Stimulated activated CD4-positive, alpha-beta T cell treated with anti-CD3 and anti-CD28 coated beads, Interleukin-15, amount 100 ng/mL, for 1 hour (primary cell): ENCODE results near the gene ABRACL.

ENCODE experiments used
- DNase-seq, 2 donors: peaks; one replicate each; pipeline ENCODE4 v3.0.0-alpha.2; 2020; ENCODE audit warnings: low read depth in 1 of 2, low spot score in 1 of 2

ABRACL gene

DNA sequence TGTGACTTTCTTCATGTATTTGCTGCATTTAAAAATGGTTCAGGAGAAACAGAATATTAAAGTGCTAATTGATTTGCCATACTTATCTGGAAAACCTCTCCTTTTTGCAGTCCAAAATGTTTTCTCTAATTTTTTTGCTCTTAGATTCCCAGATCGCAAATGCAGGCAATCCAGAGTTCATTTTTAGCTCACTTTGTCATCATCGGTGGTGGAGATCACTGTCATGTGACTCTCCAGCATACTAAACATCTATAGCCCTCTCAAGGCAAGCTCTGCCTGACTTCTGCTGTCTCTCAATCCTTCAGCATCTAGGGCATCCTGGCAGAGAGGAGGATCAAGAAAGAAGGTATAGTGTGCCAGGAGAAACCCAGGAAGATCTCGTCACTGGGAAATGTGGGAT, 24.8 kb downstream of the ABRACL start:
- no peak for DNase-seq

DNA sequence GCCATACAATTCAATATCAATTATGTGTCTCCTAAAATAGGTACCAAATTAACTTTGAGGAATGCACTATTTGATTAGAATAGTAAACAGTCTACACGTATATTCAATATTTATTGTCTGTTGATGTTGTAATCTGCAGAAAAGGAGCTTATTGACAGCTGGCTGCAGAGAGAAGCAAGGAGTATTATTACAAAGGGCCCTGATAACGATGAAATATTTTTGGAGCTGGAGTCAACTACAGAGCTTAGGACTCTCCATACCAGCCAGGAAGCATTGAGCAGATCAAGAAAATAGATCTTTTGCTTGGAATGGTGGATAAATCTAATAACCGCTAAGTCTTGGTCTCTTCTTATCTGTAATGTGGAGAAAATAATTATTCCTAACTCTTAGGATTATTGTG, 25.5 kb downstream of the ABRACL start:
- DNase-seq, result no peak

DNA sequence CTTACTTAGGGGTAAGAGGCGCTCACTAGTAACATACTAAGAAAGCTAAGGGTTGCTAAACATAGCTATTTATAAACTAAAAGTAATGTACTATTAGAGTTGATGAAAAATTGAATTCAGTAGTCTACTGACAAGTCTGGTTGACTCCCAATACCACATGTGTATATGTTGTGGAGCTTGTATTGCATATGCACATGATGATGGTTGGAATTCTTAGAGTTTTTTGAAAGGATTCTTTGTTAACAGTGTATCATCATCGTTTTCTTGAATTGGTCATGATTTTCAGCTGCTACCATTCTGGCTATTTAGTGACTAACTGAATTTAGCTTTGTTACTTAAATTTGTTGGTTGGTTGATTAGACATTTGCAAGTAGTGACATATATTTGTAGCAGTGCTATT, 27.2 kb downstream of the ABRACL start:
- DNase-seq, result no peak

DNA sequence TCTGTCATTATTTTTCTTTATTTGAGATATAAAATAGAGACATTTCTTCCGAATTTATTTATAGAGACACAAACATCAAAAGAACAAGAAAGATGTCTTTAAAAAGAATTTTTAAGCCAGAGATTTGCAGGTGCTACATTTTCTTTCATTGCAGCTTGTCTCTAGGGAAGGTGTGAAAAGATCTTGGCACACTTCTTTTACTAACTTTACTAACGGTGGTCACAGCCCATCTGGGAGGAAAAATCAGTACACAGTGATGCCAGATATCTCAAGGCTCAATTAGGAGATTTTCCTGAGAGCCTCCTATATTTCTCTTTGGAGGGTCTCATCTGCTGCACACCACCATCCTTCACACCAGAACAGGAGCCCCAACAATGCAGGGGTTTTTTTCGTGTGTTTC, 29.5 kb downstream of the ABRACL start:
- DNase-seq, result no peak

DNA sequence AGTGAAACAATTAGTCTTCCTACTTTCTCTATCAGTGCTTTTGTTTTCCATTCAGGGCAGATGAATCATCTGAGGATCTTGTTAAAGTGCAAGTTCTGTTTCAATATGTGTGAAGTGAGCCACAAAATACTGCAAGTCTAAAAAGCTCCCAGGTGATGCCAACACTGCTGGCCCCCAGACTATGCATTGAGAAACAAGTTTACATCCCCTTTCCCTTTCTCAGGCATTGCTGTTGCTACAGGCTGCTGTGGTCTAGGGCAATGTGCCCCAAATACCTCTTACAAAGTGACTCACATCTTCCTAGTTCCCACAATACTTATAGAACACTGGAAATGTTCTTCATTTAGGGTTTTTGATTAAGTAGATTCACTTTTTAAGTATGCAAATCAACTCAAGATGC, 31.8 kb downstream of the ABRACL start:
- DNase-seq, result no peak

DNA sequence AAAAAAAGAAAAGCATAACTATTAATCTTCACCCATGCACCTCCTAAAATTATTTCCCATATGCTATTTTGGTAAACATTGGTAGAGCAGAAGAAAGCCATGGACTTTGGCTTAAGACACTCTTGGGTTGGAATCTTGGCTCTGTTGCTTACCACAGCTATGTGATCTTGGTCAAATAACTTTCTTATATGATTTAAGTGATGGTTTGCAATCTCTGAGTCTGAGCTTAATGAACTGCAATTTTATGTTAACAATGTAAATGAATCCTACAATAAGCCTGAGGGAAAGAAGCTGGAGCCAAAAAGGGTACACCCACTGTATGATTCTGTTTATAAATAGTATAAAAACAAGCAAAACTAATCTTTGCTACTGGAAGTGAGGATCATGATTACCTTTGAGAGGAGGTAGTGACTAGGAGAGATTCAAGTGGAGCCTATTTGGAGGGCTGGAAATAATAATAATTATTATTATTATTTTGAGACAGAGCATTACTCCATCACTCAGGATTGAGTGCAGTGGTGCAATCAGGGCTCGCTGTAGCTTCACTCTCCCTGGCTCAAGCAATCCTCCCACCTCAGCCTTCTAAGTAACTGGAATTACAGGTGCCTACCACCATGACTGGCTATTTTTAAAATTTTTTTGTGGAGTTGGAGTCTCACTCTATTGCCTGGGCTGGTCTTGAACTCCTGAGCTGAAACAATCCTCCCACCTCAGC, 34.5 kb downstream of the ABRACL start:
- no peak for DNase-seq

DNA sequence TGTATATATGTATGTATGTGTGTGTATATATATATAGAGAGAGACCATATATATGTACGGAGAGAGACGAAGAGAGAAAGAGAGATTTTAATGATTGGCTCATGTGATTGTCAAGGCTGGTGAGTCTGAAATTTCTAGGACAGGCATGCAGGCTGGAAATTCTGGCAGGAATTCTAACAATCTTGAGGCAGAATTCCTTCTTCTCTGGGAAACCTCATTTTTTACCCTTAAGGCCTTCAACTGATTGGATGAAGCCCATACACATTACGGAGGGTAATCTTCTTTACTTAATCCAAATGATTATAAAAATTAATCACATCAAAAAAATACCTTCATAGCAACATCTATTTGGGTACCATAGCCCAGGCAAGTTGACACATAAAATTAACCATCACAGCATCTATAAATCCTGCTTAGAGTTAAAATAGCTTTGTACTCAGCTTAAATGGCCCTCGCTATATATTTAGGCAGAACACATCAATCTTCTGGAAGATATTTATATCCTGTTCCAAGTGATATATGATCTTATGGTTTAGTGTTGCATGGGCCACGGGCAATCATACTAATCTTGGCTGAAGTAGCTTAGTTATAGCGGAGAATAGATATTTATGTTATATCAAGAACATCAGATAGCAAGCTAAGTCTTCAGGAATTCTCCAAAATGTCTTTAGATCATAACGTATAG, 36.6 kb downstream of the ABRACL start:
- DNase-seq, result no peak

DNA sequence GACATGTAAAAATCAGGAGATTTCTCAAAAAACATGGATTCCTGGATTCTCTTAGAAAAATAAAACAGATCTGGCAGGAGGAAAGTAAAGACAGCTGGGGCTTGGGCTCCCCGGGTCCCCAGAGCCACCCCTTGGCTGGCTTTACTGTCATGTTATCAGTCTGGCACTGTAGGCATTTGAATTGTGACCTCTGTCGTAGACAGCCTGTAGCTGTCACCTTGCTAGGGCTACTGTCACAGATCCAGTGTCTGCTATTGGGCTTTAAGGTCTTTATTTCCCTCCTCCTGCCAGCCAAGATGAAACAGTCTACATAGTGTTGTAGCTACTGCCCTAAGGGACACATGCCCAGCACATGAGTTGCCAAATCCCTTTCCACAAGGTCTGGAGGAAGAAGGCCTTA, 37.5 kb downstream of the ABRACL start:
- no peak for DNase-seq

DNA sequence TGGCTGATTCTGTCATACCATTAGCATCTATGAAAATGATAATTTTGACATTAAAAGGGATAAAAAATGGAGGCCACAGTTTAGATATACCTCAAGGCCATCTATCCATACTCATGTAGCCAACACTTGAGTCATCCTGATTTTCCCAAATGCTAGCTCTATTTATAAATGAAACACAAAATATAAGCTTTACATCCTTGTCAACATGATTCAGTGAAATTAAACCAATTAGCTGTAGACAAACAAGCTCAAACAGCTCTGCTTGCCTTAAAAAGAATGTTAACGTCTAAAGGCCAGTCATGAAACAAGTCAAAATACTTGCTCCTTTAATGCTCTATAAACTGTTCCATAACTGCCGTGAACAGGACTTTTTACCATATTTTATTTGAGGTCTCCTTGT, 40.3 kb downstream of the ABRACL start:
- no peak for DNase-seq

DNA sequence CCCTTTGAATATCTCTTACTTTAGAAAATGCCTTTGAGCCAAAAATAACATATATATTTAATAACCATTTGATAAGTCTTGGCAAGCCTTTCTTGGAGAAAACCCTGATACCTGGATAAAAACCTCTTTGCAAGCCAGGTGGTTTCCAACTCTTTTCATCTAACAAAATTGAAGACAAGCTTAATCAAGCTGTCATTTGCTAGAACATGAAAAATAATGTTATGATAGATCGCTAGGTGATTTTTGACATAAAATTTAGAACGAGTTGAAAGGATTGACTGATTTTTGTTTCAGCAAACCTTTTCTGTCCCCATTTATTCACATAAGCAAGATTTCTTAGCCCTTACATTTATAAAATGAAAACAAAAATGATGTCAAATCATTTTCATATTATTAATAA, 44.6 kb downstream of the ABRACL start:
- DNase-seq, result no peak

DNA sequence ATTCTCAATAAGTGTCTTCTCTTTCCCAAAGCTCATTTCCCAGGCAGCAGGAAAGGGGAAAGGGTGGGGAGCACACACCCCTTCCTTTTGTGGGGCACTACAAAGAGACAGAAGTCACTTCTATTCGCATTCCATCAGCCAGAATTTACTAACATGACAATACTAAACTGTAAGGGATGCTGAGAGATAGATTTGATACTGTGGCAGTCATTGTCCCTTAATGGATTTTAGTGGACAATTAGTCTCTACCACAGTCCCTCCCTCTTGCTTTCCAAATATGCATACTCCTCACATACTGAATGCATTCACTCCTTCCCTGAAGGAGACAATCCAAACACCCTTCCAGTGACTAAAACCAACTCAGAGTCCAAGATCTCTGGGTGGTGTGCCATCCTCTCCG, 50.5 kb downstream of the ABRACL start:
- DNase-seq, result no peak

DNA sequence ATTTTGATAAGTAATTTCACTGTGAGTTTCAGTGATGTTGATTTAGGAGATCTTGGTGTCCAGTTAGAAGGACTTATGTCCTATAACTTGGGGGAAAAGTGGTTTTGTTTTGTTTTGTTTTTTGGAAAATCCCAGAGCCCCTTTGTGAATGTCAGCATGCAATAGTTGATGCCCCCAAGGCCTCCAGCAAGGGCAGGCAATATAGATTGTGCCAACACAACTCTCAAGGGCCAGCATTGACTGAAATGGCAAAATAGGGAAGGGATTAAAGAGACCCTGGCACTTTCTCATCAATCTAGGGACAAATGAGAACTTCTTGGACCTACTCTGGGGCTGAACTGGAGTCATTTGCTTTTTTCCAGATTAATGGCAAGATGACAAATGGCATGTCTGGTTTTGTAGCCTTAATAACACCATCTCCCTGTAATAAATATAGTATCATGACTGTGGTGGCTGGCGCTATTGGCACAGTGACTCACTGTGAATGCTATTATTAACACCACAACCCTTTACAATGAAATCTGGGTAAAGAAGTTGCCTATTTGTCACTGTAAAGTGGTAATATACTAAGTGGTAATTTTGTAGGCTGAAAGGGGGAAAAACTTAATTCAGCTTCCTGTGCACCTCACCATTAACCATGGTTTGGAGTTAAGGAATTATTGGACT, 51.8 kb downstream of the ABRACL start:
- no peak for DNase-seq

DNA sequence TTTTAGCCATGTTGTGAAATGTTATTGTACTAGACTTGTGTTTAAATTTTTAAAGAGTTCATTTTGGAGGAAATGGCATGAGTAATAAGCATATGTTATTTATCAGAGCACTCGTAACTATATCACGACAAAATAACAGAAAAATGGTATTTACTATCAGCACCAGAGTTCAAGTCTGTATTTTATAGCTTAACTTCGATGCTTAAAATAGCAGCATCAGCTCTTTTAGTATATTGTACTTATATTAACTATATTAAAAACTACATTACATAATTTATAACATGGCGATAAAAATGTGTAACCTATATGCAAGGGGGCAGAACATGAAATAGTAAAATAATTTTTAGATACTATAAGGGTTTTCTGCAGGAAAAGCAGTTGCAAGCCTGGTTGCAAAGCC, 52.9 kb downstream of the ABRACL start:
- DNase-seq, result no peak

DNA sequence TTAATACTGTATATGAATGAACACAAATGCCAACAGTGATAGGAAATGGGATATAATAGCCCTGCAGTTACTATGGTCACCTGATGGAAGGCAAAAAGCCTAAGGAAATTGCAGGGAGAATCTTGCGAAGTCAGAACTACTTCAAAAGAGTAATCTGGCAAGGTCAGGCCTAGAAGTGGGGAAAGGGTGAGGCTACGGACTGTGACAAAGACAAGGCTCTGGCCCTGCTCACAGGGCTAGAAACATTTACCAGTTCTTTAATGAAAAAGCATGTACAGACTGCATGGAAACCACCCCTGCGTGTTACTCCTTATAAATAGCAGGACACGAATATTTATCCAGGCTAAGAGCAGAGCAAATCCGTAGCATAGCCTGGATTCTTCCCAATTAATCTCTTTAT, 53.8 kb downstream of the ABRACL start:
- no peak for DNase-seq

DNA sequence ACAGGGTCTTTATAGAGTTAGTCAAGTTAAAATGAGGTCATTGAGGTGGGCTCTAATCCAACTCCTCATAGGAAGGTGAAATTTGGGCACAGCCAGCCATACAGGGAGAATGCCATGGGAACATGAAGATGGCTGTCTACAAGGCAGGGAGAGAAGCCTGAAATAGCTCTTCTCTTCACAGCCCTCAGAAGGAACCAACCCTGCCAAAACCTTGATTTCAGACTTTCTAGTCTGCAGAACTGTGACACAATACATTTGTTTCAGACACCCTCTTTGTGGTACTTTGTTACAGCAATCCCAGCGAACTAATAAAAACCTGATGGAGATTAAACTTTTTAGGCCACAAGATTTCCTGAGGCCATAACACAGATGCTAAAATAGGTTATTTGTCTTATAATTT, 63.3 kb downstream of the ABRACL start:
- DNase-seq, result no peak
